ENCODE measurements around the gene RANBP1. TPM values are rescaled to one million over a fixed set of nuclear protein-coding genes. Genes with fewer than 3 reads are reported as not detected.

RANBP1 gene
- total RNA-seq, 1 experiment from 2014 or later = 195 TPM

DNA sequence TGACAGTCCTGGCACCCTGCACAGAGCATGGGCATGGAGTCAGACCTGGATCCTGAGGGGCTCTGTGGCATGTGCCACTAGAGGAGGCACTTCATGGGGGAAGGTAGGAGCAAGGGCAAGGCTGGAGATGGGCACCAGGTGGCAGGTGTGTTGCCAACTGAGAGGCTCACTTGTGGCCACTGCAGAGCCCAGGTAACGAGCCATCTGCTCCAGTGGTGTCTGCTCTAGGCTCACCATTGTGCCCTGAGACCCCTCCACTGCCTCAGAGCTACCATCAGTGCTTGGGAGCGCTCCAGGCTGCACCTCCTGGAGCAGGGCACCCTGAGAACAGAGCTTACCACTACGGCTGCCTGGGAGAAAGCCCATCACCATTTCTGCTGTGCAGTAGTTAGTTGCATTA, 14.4 kb downstream of the RANBP1 start:
- peak overlapping the region; percentile 63 for H3K4me3 Mint-ChIP-seq (ENCODE audit: unreplicated experiment)

DNA sequence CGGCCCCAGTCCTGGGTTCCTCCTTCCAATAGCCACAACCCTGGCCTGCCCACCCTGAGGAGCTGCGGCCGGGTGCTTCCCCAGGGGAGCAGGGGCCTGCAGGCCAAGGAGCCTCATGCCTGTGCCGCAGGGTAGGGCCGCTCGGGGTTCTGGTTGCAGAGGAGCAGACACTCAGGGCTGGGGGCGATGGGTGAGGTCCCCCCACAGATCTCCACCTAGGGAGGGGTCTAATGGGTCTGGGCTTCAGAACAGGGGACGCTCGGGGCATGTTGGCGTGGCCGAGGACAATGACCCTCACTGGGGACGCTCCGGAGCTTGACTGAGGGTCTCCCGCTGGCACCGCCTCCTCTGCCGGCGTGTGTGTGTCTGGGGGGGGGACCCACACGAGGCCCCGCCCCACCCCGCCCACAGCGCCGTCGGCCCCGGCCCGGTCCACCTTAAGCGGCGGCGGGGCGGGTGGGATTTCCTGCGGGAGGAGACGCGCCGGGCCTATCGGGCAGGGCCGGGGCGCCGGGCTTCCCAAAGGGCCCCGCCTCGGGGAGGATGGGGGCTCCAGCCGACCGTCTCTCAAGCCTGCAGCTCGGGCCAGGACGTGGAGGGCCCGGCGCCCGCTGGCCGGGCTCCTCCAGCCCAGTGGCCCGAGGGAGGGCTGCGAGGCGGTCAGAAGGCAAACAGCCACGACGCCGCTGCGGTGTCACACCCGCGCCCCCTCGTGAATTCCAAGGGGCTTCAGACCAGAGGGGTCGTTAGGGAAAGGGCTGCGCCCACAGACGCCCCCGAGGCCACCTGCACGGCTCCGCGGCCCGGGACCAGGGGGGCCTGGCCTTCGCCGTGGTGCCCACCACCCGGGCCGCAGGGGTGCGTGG, 15.1 kb downstream of the RANBP1 start:
- peak; percentile 65 for DNase-seq (ENCODE audit: unreplicated experiment)
- Mint-ChIP-seq H3K4me3 (ENCODE audit: unreplicated experiment) (peak overlapping the region; percentile 63), H3K9me3 (ENCODE audit: unreplicated experiment) (no peaks in the 10 kb centered on the region), H3K27ac (ENCODE audit: low read depth, unreplicated experiment) (no peak overlapping the region), H3K27me3 (ENCODE audit: insufficient read depth, unreplicated experiment) (no peaks in the 10 kb centered on the region), H3K4me1 (ENCODE audit: insufficient read depth, unreplicated experiment) (no peaks in the 10 kb centered on the region), H3K36me3 (ENCODE audit: insufficient read depth, unreplicated experiment) (peaks cover 21% of the 10 kb centered on the region)
- TF ChIP-seq, protein P1, sequence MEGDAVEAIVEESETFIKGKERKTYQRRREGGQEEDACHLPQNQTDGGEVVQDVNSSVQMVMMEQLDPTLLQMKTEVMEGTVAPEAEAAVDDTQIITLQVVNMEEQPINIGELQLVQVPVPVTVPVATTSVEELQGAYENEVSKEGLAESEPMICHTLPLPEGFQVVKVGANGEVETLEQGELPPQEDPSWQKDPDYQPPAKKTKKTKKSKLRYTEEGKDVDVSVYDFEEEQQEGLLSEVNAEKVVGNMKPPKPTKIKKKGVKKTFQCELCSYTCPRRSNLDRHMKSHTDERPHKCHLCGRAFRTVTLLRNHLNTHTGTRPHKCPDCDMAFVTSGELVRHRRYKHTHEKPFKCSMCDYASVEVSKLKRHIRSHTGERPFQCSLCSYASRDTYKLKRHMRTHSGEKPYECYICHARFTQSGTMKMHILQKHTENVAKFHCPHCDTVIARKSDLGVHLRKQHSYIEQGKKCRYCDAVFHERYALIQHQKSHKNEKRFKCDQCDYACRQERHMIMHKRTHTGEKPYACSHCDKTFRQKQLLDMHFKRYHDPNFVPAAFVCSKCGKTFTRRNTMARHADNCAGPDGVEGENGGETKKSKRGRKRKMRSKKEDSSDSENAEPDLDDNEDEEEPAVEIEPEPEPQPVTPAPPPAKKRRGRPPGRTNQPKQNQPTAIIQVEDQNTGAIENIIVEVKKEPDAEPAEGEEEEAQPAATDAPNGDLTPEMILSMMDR (IDR thresholded peaks at IDR 0.05; ENCODE audit: unreplicated experiment) = no peak
- CTCF ChIA-PET = interaction anchor here (0.6 to 1.1 kb wide), 2 partner anchors 26 to 52 kb away, joined by 3 to 4 read pairs; no protein-coding TSS in a partner anchor
- no TSS peak for BruUV-seq (replicated peaks)
- intact Hi-C loops (cut with micrococcal nuclease) = no loop called here
- POLR2A ChIA-PET = interaction anchor here (0.6 to 3.0 kb wide), 3 partner anchors 12 to 208 kb away, joined by 3 to 17 read pairs (median 3); partner anchors contain the start of gene TRMT2A

More for the DNA sequence above, 14.4 kb downstream of the RANBP1 start:
- no peaks in the 10 kb centered on the region for H3K27me3 Mint-ChIP-seq (ENCODE audit: insufficient read depth, unreplicated experiment)
- peak; percentile 32 for DNase-seq (ENCODE audit: unreplicated experiment)
- TF ChIP-seq, protein P1 (IDR thresholded peaks at IDR 0.05; ENCODE audit: unreplicated experiment) = peak; percentile 14
- ChIA-PET POLR2A (interaction anchor here (0.6 to 3.0 kb wide), 3 partner anchors 12 to 207 kb away, joined by 3 to 17 read pairs (median 3); partner anchors contain the start of gene TRMT2A), CTCF (interaction anchor here (0.6 to 1.1 kb wide), 2 partner anchors 27 to 53 kb away, joined by 3 to 4 read pairs; no protein-coding TSS in a partner anchor)
- H3K27ac Mint-ChIP-seq (ENCODE audit: low read depth, unreplicated experiment) = no peak overlapping the region
- no TSS peak for BruUV-seq (replicated peaks)
- intact Hi-C loops (cut with micrococcal nuclease) = no loop called here
- no peaks in the 10 kb centered on the region for H3K4me1 Mint-ChIP-seq (ENCODE audit: insufficient read depth, unreplicated experiment)
- no peaks in the 10 kb centered on the region for H3K9me3 Mint-ChIP-seq (ENCODE audit: unreplicated experiment)
- peaks cover 23% of the 10 kb centered on the region for H3K36me3 Mint-ChIP-seq (ENCODE audit: insufficient read depth, unreplicated experiment)

DNA sequence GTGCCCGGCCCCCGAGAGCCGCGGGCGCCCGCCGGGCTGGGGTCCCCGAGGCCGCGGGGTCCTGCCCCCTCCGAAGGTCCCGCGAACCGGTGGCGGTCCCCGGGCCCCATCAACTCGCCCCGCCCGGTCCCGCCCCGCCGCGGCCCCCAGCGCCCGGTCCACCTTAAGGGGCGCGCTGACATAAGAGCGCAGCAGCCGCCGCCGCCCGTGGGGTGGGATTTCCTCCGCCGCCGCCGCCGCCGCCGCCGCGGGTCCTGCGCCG, 15.6 kb downstream of the RANBP1 start, which contains the start of gene ZDHHC8:
TSS of gene ZDHHC8 (plus strand) at position 208 of the 262 bp plus-strand sequence. CDS start 144 bp downstream, outside the sequence.
- CTCF ChIA-PET = no interaction called here
- POLR2A ChIA-PET = no interaction called here
- H3K4me1 Mint-ChIP-seq (ENCODE audit: insufficient read depth, unreplicated experiment) = no peaks in the 10 kb centered on the region
- H3K9me3 Mint-ChIP-seq (ENCODE audit: unreplicated experiment) = no peaks in the 10 kb centered on the region
- peak within 1 kb of the TSS; percentile 71 for H3K4me3 Mint-ChIP-seq (ENCODE audit: unreplicated experiment)
- intact Hi-C loops (cut with micrococcal nuclease) = no loop called here
- TF ChIP-seq, protein P1 (IDR thresholded peaks at IDR 0.05; ENCODE audit: unreplicated experiment) = no peak
- H3K36me3 Mint-ChIP-seq (ENCODE audit: insufficient read depth, unreplicated experiment) = peaks cover 15% of the 10 kb centered on the region
- H3K27me3 Mint-ChIP-seq (ENCODE audit: insufficient read depth, unreplicated experiment) = no peaks in the 10 kb centered on the region
- no peak for DNase-seq (ENCODE audit: unreplicated experiment)
- BruUV-seq (replicated peaks) = no TSS peak
- peak within 1 kb of the TSS; percentile 61 for H3K27ac Mint-ChIP-seq (ENCODE audit: low read depth, unreplicated experiment)

DNA sequence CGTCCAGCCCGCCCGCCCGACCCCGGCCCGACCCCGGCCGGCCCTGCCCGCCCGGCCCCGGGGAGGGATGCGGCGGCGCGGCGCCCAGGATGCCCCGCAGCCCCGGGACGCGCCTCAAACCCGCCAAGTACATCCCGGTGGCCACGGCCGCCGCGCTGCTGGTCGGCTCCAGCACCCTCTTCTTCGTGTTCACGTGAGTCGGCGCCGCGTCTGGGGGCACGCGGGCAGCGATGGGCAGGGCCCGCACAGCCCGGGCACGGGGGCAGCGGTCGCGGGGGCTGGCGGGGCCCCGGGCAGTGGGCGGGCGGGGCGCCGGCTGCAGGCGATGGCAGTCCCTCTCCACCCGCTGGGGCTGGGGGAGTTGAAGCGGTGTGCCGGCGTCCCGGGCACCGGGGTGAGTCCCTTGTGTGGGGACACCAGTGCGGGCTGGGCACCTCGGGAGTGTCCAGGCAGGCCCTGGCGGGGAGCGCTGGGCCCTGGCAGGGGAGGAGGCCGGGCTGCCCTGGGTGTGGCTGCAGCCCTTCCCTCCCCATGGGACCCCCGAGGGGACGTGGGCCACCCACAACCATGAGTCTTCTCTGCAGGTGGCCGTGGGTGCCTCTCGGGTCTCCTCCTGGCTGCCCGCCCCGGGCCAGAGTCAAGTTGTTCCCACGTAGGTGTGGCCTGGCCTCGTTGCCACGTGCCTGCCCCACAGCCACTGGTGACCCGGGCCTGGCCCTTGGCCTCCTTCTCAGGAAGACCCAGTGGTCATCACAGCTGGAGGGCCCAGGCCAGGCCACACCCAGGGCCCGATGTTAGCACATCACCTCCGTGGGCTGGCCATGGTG, 16.2 kb downstream of the RANBP1 start:
- intact Hi-C loops (cut with micrococcal nuclease) = no loop called here
- TF ChIP-seq, protein P1 (IDR thresholded peaks at IDR 0.05; ENCODE audit: unreplicated experiment) = no peak
- H3K27me3 Mint-ChIP-seq (ENCODE audit: insufficient read depth, unreplicated experiment) = no peaks in the 10 kb centered on the region
- no TSS peak for BruUV-seq (replicated peaks)
- POLR2A ChIA-PET = no interaction called here
- CTCF ChIA-PET = no interaction called here
- no peaks in the 10 kb centered on the region for H3K9me3 Mint-ChIP-seq (ENCODE audit: unreplicated experiment)
- no peak overlapping the region for H3K27ac Mint-ChIP-seq (ENCODE audit: low read depth, unreplicated experiment)
- no peaks in the 10 kb centered on the region for H3K4me1 Mint-ChIP-seq (ENCODE audit: insufficient read depth, unreplicated experiment)
- H3K4me3 Mint-ChIP-seq (ENCODE audit: unreplicated experiment) = peak overlapping the region; percentile 71
- DNase-seq (ENCODE audit: unreplicated experiment) = no peak
- peaks cover 12% of the 10 kb centered on the region for H3K36me3 Mint-ChIP-seq (ENCODE audit: insufficient read depth, unreplicated experiment)
